Kasumi-1 (cell line): ENCODE results near the gene EEF2.

Experiments used
- DNase-seq, 2 experiments: peaks; one replicate each; lab custom pipeline; 2025; lab: John Stamatoyannopoulos, UW

EEF2 gene

GRCh38 chr19:3984908-3985642, at the start of gene EEF2:
EEF2 (minus strand) TSS chr19:3985463; CDS start chr19:3985380, 83 bp downstream.
- peak; percentile 73 to 84 for DNase-seq

- DNase-seq, result no peak
Measured at GRCh38 chr19:4034048-4035017, 49.1 kb upstream of the EEF2 start.

- no peak for DNase-seq
Measured at GRCh38 chr19:4033028-4033956, 48.0 kb upstream of the EEF2 start.

- DNase-seq, result no peak
Measured at GRCh38 chr19:4032436-4032835, 47.2 kb upstream of the EEF2 start.

GRCh38 chr19:4031420-4031819, 46.2 kb upstream of the EEF2 start:
- no peak for DNase-seq

DNA sequence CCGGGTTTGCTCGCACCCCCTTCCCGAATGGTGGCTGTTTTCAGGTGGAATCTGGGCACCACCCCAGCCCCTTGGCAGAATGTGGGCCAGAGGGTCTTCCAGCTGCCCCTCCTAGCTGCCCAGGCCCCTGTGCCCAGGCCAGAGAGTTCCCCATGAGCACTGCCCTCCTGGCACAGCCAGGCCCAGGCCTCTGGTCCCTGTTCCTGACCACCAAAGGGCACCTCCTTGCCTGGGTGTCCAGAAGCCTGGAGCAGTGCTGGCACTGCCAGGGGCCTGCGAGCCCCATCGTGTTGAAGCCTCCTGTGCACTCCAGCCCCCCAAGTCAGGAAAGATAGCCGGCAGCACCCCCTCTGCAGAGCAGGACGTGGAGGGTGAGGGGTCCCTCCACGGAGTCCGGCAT, 45.7 kb upstream of the EEF2 start:
- DNase-seq, result no peak

GRCh38 chr19:4030552-4030951, 45.3 kb upstream of the EEF2 start:
- no peak for DNase-seq

GRCh38 chr19:4029247-4029614, 44.0 kb upstream of the EEF2 start:
- no peak for DNase-seq

GRCh38 chr19:4028334-4029246, 43.3 kb upstream of the EEF2 start:
- no peak for DNase-seq

GRCh38 chr19:4027146-4027545, 41.9 kb upstream of the EEF2 start:
- no peak for DNase-seq

DNA sequence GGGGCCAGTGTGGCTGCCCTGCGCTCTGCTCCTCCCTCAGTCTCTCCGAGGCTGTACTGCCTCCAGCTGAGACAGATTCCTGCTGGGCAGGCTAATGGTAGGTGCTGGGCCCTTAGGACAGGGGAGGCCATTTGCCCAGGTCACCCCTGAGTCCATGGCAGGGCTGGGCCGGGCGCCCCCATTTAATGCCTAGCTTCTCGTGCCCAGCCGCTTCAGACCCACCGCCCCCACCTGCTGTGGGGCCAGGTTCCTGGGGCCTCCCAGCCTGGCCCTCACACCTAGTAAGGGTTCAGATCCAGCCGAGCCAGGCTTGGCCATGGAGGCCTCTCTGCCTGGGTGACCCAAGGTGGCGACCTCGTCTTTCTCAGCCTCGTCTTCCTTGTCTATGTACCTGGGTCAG, 40.1 kb upstream of the EEF2 start:
- no peak for DNase-seq

- DNase-seq, result no peak
Measured at GRCh38 chr19:4023600-4024398, 38.5 kb upstream of the EEF2 start.

DNA sequence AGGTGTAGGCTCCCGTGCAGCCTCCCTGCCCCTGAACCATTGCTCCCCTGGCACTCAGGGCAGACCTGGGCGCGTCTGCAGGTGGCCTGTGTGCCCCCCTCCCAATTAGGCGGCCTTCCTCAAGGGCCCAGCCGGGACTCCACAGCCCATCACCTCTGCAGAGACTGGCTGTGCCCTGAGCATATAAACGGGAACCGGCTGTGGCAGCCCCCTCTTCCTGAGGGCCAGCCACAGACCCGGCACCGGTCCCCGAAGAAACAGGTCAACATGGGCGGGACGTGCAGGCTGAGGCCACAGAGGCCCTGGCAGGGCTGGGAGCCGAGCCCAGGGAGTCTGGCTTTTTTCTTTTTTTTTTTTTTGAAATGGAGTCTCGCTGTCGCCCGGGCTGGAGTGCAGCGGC, 34.3 kb upstream of the EEF2 start:
- DNase-seq, result no peak

GRCh38 chr19:4018775-4019504, 33.7 kb upstream of the EEF2 start:
- DNase-seq, result no peak

- DNase-seq, result no peak
Measured at GRCh38 chr19:4018140-4018613, 32.9 kb upstream of the EEF2 start.

DNA sequence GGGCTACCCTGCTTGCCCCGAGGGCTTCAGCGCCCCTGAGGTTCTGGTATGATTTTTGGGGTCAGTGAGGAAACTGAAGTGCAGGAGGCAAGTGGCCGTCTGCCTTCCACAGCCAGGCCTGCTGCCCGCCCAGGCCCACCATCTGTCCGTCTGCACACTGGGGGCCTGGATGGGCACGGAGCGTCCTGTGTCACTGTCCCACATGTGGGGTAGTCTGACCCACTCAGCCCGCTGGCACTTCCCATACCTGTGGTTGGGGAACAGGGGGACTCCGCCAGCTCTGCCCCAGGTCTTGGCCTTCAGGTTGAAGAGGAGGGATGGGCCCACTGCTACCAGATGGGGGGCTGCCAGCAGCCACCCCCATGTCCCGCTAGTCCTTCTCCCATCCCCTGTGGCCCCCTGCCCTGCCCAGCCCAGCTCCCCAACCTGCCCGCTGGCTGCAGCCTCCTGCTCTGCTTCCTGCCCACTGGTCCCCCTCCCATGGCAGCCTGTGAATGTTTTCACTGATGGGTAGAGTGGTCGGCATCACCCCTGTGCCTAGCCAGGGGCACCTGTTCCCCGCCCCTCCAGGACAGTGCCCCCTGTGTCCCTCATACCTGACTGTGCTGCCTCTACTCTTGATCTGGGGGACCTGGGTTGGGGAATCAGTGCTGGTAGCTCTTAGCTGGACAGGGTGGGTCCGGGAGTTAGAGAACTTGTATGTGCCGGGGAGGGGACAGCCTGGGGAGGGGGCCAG, 31.8 kb upstream of the EEF2 start:
- DNase-seq, result no peak

- no peak for DNase-seq
Measured at GRCh38 chr19:4016486-4016885, 31.2 kb upstream of the EEF2 start.

GRCh38 chr19:4015705-4016402, 30.6 kb upstream of the EEF2 start:
- no peak for DNase-seq
